Natural killer cell (primary cell): Measurements from ENCODE around the gene CYP19A1. TPM values are rescaled to one million over a fixed set of nuclear protein-coding genes. Genes with fewer than 3 reads are reported as not detected.
A peak's percentile ranks its signal among the peaks of the same experiment; 100 is the strongest.

Experiments
- ATAC-seq, 3 donors: fragments of 150-1000 bp in 2 of 3; fragments of 200-7000 bp in 1 of 3; cut with Tn5 transposase; 1 replicate in 1 of 3; 2 replicates in 2 of 3; pipeline ENCODE4 v1.10.0; 2021; ENCODE audit warnings: mild to moderate bottlenecking in 2 of 3, moderate library complexity in 2 of 3
- DNase-seq, 2 donors: peaks; one replicate each; pipeline versions ENCODE4 v3.0.0 to v3.0.0-alpha.2; 2013 to 2021; ENCODE audit warnings: mixed read lengths in 1 of 2
- H3K27ac ChIP-seq: one replicate; pipeline ENCODE4 v1.5.1; 2013; ENCODE audit warnings: mild to moderate bottlenecking, low read length
- H3K27me3 ChIP-seq: one replicate; pipeline ENCODE4 v1.6.1; 2013; ENCODE audit warnings: low read length; ENCODE audit not compliant: control insufficient read depth, insufficient read depth
- H3K36me3 ChIP-seq: one replicate; pipeline ENCODE4 v1.6.1; 2013; ENCODE audit warnings: low read length; ENCODE audit not compliant: control insufficient read depth, insufficient read depth
- H3K4me1 ChIP-seq: one replicate; pipeline ENCODE4 v1.6.1; 2013; ENCODE audit warnings: low read length; ENCODE audit not compliant: control insufficient read depth, insufficient read depth
- H3K4me3 ChIP-seq: one replicate; pipeline ENCODE4 v1.5.1; 2013; ENCODE audit warnings: low read length
- H3K9me3 ChIP-seq: one replicate; pipeline ENCODE4 v1.6.1; 2013; ENCODE audit warnings: low read length; ENCODE audit not compliant: control insufficient read depth, insufficient read depth
- H3K27ac Mint-ChIP-seq, 2 donors: one replicate each; pipeline ENCODE4 v1.8.0; 2022; ENCODE audit warnings: mild to moderate bottlenecking in 2 of 2, mixed read lengths in 2 of 2, moderate library complexity in 1 of 2
- H3K27me3 Mint-ChIP-seq, 2 donors: one replicate each; pipeline ENCODE4 v1.8.0; 2022; ENCODE audit warnings: low read depth in 2 of 2, mixed read lengths in 2 of 2
- H3K36me3 Mint-ChIP-seq: one replicate; pipeline ENCODE4 v1.8.0; 2022; ENCODE audit warnings: mixed read lengths
- H3K4me1 Mint-ChIP-seq, 2 donors: one replicate each; pipeline ENCODE4 v1.8.0; 2022; ENCODE audit warnings: mixed read lengths in 2 of 2
- H3K4me3 Mint-ChIP-seq: one replicate; pipeline ENCODE4 v1.8.0; 2022; ENCODE audit warnings: mild to moderate bottlenecking, moderate library complexity, mixed read lengths
- H3K9me3 Mint-ChIP-seq, 2 donors: one replicate each; pipeline ENCODE4 v1.8.0; 2022; ENCODE audit warnings: mixed read lengths in 2 of 2
- WGBS: methylation state at CpG from one replicate; pipeline ENCODE4 v1.1.7; 2013; ENCODE audit warnings: missing lambda C conversion rate; ENCODE audit not compliant: insufficient coverage; 5-methylcytosine and 5-hydroxymethylcytosine counted together
- intact Hi-C: fragments of 100-400 bp; cut with micrococcal nuclease; formaldehyde crosslinking; loops from one replicate; pipeline ENCODE4 v1.14.2; 2022
- total RNA-seq, 4 donors: library from RNA; stranded (reverse); fragments of 120-200 nt in 1 of 4; gene quantifications; one replicate each; pipeline versions ENCODE4 v1.2.3 to v1.2.4, GENCODE V29; 2013 to 2022
- TF ChIP-seq, protein P1 (sequence below): fragments of 200-600 bp; IDR thresholded peaks from one replicate; pipeline ENCODE4 v1.8.0; 2022; ENCODE audit warnings: antibody characterized with exemption

Gene CYP19A1
- total RNA-seq, 3 donors from 2014 or later (not counting 1 experiment from before 2014, with no cell fraction given), result not detected

- H3K27ac Mint-ChIP-seq, result no peak overlapping the region
- no peaks in the 10 kb centered on the region for H3K9me3 Mint-ChIP-seq
- Histone ChIP-seq H3K4me3 (no peak overlapping the region), H3K36me3 (no peaks in the 10 kb centered on the region), H3K9me3 (no peaks in the 10 kb centered on the region), H3K27ac (no peak overlapping the region), H3K27me3 (no peaks in the 10 kb centered on the region), H3K4me1 (no peaks in the 10 kb centered on the region)
- no peak for ATAC-seq
- H3K4me1 Mint-ChIP-seq, result no peaks in the 10 kb centered on the region
- peaks cover 15 to 44% of the 10 kb centered on the region in 2 donors for H3K27me3 Mint-ChIP-seq
- H3K36me3 Mint-ChIP-seq, result no peaks in the 10 kb centered on the region
- TF ChIP-seq, protein P1, sequence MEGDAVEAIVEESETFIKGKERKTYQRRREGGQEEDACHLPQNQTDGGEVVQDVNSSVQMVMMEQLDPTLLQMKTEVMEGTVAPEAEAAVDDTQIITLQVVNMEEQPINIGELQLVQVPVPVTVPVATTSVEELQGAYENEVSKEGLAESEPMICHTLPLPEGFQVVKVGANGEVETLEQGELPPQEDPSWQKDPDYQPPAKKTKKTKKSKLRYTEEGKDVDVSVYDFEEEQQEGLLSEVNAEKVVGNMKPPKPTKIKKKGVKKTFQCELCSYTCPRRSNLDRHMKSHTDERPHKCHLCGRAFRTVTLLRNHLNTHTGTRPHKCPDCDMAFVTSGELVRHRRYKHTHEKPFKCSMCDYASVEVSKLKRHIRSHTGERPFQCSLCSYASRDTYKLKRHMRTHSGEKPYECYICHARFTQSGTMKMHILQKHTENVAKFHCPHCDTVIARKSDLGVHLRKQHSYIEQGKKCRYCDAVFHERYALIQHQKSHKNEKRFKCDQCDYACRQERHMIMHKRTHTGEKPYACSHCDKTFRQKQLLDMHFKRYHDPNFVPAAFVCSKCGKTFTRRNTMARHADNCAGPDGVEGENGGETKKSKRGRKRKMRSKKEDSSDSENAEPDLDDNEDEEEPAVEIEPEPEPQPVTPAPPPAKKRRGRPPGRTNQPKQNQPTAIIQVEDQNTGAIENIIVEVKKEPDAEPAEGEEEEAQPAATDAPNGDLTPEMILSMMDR, result no peak
- no peak overlapping the region for H3K4me3 Mint-ChIP-seq
- intact Hi-C loops, result no loop called here
- no peak for DNase-seq
These were observed 169.7 kb downstream of the CYP19A1 start for GRCh38 chr15:51168700-51169099.

DNA sequence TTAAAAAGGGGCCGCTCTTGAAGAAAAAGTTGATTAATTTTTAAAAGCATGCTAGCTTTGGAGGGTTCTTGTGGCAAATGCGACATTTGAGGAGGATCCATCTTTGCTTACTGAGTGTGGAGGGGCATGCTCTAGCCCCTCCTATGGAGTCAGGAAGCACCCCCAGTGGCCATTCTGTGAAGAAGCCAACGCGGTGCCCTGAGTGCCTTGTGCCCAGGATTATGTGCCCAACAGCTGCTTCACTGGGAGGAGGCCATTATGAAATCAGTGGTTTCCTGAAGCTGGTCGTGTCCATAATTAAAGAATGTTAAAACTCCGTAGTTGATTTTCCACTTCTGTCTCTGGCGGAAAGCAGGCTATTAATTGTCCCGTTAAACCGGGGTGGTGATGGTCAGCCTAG is 174.6 kb downstream of the CYP19A1 start:
- Mint-ChIP-seq H3K27ac (no peak overlapping the region), H3K9me3 (no peaks in the 10 kb centered on the region), H3K36me3 (no peaks in the 10 kb centered on the region), H3K4me1 (no peaks in the 10 kb centered on the region), H3K4me3 (no peak overlapping the region), H3K27me3 (peaks cover 21 to 38% of the 10 kb centered on the region in 2 donors)
- intact Hi-C loops, result no loop called here
- Histone ChIP-seq H3K4me1 (no peaks in the 10 kb centered on the region), H3K36me3 (no peaks in the 10 kb centered on the region), H3K27me3 (peaks cover 3% of the 10 kb centered on the region), H3K4me3 (no peak overlapping the region), H3K9me3 (no peaks in the 10 kb centered on the region), H3K27ac (no peak overlapping the region)
- no peak for ATAC-seq
- WGBS, result 69% methylated on average over 9 of the region's 9 CpGs
- DNase-seq, result no peak
- TF ChIP-seq, protein P1, result no peak

DNA sequence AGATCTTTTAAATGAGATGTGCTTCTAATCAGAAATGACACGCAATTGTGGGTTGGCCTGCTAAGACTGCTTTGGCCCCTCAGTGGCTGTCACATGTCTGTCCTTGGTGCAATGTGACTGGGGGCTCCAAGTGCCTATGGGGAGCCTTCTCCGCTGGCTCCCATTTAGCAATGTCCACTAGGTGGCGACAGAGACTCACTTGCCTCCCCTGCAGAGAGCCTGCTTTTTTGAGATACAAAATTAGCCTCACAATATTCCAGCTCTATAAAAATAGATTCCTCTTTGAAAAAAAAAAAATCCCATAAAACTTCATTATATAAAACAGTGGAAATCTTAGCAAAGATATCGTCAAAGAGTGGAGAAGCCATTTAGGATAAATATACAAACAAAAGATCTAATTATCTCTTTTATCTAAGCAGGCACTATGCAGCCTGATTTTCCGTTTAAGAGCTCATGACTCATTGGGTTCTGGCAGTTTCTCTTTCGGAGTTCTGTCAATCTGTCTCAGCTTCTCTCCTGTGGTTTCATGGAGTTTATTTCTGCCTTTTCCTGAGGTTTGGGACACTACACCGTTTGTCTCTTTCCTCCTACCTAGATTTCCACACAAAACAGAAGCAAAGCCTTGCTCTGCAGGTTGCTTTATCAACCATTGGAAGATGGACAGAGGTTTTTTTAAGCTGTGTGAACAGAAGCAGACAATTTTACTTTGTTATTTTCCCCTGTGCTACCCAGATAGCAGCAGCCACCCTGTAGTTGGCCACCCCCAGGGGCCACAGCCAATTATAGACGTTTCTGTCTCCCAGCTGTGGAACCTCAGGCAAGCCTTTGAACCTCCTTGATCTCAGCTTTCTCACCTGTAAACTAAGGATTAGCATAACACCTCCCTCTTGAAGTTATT is 175.3 kb downstream of the CYP19A1 start:
- Mint-ChIP-seq H3K36me3 (no peaks in the 10 kb centered on the region), H3K27ac (no peak overlapping the region), H3K4me3 (no peak overlapping the region), H3K9me3 (no peaks in the 10 kb centered on the region), H3K27me3 (peaks cover 21 to 38% of the 10 kb centered on the region in 2 donors), H3K4me1 (no peaks in the 10 kb centered on the region)
- no peak overlapping the region for H3K27ac ChIP-seq
- intact Hi-C loops, result no loop called here
- peak; percentile 31 to 72 for DNase-seq
- H3K4me3 ChIP-seq, result no peak overlapping the region
- no peaks in the 10 kb centered on the region for H3K36me3 ChIP-seq
- WGBS, result 5% methylated on average over 8 of the region's 8 CpGs
- peak; percentile 59 to 92 (median 77) for ATAC-seq
- no peaks in the 10 kb centered on the region for H3K4me1 ChIP-seq
- peaks cover 3% of the 10 kb centered on the region for H3K27me3 ChIP-seq
- TF ChIP-seq, protein P1, result peak; percentile 93
- H3K9me3 ChIP-seq, result no peaks in the 10 kb centered on the region
